ENCODE data around the gene FOXK2. TPM values are rescaled to one million over a fixed set of nuclear protein-coding genes. Genes with fewer than 3 reads are reported as not detected.
"Not testable (repeated sequence)": the region's sequence is repeated elsewhere in the genome, so short reads cannot be mapped to it uniquely, and the experiment has no call there.

Gene FOXK2
- total RNA-seq, 1 donor from 2014 or later: 44.0 TPM

GRCh38 chr17:82570277-82570676 is 50.7 kb downstream of the FOXK2 start:
- peaks cover 35% of the 10 kb centered on the region for H3K36me3 ChIP-seq (ENCODE audit: control insufficient read depth, insufficient read depth, low read length)

GRCh38 chr17:82571855-82572254 is 52.3 kb downstream of the FOXK2 start:
- Histone ChIP-seq H3K36me3 (ENCODE audit: control insufficient read depth, insufficient read depth, low read length) (peaks cover 29% of the 10 kb centered on the region), H3K4me3 (ENCODE audit: low read depth, low read length) (no peak overlapping the region), H3K27me3 (ENCODE audit: control insufficient read depth, insufficient read depth, low read length) (no peaks in the 10 kb centered on the region)
- no peak for TF ChIP-seq CTCF (IDR thresholded peaks at IDR 0.05; ENCODE audit: insufficient read depth, low read length, severe bottlenecking)
- DNase-seq (ENCODE audit: low read depth) (no peak), FAIRE-seq (no peak)

More at GRCh38 chr17:82570277-82570676, 50.7 kb downstream of the FOXK2 start:
- H3K4me3 ChIP-seq (ENCODE audit: low read depth, low read length): no peak overlapping the region
- no peak for FAIRE-seq
- TF ChIP-seq CTCF (IDR thresholded peaks at IDR 0.05; ENCODE audit: insufficient read depth, low read length, severe bottlenecking): no peak
- no peak for DNase-seq (ENCODE audit: low read depth)
- H3K27me3 ChIP-seq (ENCODE audit: control insufficient read depth, insufficient read depth, low read length): no peaks in the 10 kb centered on the region

- TF ChIP-seq CTCF (IDR thresholded peaks at IDR 0.05; ENCODE audit: insufficient read depth, low read length, severe bottlenecking): no peak
- FAIRE-seq (no peak), DNase-seq (ENCODE audit: low read depth) (no peak)
- H3K4me3 ChIP-seq (ENCODE audit: low read depth, low read length): no peak overlapping the region
- H3K27me3 ChIP-seq (ENCODE audit: control insufficient read depth, insufficient read depth, low read length): no peaks in the 10 kb centered on the region
- H3K36me3 ChIP-seq (ENCODE audit: control insufficient read depth, insufficient read depth, low read length): peaks cover 28% of the 10 kb centered on the region
Observed at GRCh38 chr17:82574041-82574440, 54.5 kb downstream of the FOXK2 start.

GRCh38 chr17:82575581-82576221 is 56.2 kb downstream of the FOXK2 start:
- H3K27me3 ChIP-seq (ENCODE audit: control insufficient read depth, insufficient read depth, low read length); DNase-seq (ENCODE audit: low read depth); FAIRE-seq; H3K4me3 ChIP-seq (ENCODE audit: low read depth, low read length): not testable (repeated sequence)
- peaks cover 22% of the 10 kb centered on the region for H3K36me3 ChIP-seq (ENCODE audit: control insufficient read depth, insufficient read depth, low read length)

GRCh38 chr17:82577300-82577699 is 57.8 kb downstream of the FOXK2 start:
- no peak for TF ChIP-seq CTCF (IDR thresholded peaks at IDR 0.05; ENCODE audit: insufficient read depth, low read length, severe bottlenecking)
- no peak overlapping the region for H3K4me3 ChIP-seq (ENCODE audit: low read depth, low read length)
- DNase-seq (ENCODE audit: low read depth): no peak
- FAIRE-seq: no peak
- H3K36me3 ChIP-seq (ENCODE audit: control insufficient read depth, insufficient read depth, low read length): peaks cover 17% of the 10 kb centered on the region
- H3K27me3 ChIP-seq (ENCODE audit: control insufficient read depth, insufficient read depth, low read length): no peaks in the 10 kb centered on the region

- not testable (repeated sequence) for H3K4me3 ChIP-seq (ENCODE audit: low read depth, low read length); DNase-seq (ENCODE audit: low read depth); FAIRE-seq; H3K27me3 ChIP-seq (ENCODE audit: control insufficient read depth, insufficient read depth, low read length)
- peaks cover 23% of the 10 kb centered on the region for H3K36me3 ChIP-seq (ENCODE audit: control insufficient read depth, insufficient read depth, low read length)
Observed at GRCh38 chr17:82579969-82580368, 60.4 kb downstream of the FOXK2 start.

- Histone ChIP-seq H3K36me3 (ENCODE audit: control insufficient read depth, insufficient read depth, low read length) (peaks cover 30% of the 10 kb centered on the region), H3K4me3 (ENCODE audit: low read depth, low read length) (no peak overlapping the region), H3K27me3 (ENCODE audit: control insufficient read depth, insufficient read depth, low read length) (no peaks in the 10 kb centered on the region)
- DNase-seq (ENCODE audit: low read depth) (no peak), FAIRE-seq (no peak)
- no peak for TF ChIP-seq CTCF (IDR thresholded peaks at IDR 0.05; ENCODE audit: insufficient read depth, low read length, severe bottlenecking)
Observed at GRCh38 chr17:82582213-82582612, 62.7 kb downstream of the FOXK2 start.

Measured in bronchial epithelial cell (primary cell).